K562 (cell line): ENCODE data around the gene NRXN2. TPM values are rescaled to one million over a fixed set of nuclear protein-coding genes. Genes with fewer than 3 reads are reported as not detected.

Source experiments
- ATAC-seq: fragments of 200-7000 bp; cut with Tn5 transposase; 3 replicates; pipeline ENCODE4 v1.9.1; 2020; ENCODE audit warnings: moderate library complexity
- BruUV-seq: library from RNA; stranded (reverse); fragments of 400-500 nt; replicated peaks from 2 replicates; lab custom pipeline; 2021; lab: Mats Ljungman, UMichigan
- CTCF ChIA-PET: fragments of 300-600 bp; formaldehyde crosslinking; extraction: SDS; loops from one replicate; lab custom pipeline; 2021; ENCODE audit warnings: low intra/inter-chr PET ratio; lab: Yijun Ruan, JAX
- POLR2A ChIA-PET: fragments of 300-600, 350-650 bp; sonication (Branson Sonifier 250); formaldehyde crosslinking; extraction: SDS; loops from one replicate; lab custom pipeline; 2021; ENCODE audit warnings: antibody characterized with exemption, inconsistent platforms; lab: Yijun Ruan, JAX
- DNase-seq, 4 experiments: peaks; one replicate each; pipeline versions ENCODE4 v3.0.0 to v3.0.0-alpha.2; 2011 to 2018; ENCODE audit warnings: low spot score in 3 of 4, mixed read lengths in 3 of 4; ENCODE audit errors: extremely low read depth in 1 of 4
- FAIRE-seq: peaks from 2 replicates; lab custom pipeline; 2011; peaks lifted over from hg19 to GRCh38; lab: Jason Lieb, UNC
- H2AFZ ChIP-seq: 2 replicates; pipeline ENCODE4 v1.6.0; 2011; ENCODE audit warnings: low read depth, low read length, control low read depth, inconsistent platforms
- H3K27ac ChIP-seq: fragments of 200-600 bp; 3 replicates; pipeline ENCODE4 v1.8.0; 2011; ENCODE audit warnings: low read depth, mild to moderate bottlenecking, control low read depth, inconsistent platforms, low read length, moderate library complexity, mixed read lengths; ENCODE audit errors: extremely low read depth
- H3K27me3 ChIP-seq, 2 experiments: fragments of 300-600 bp in 1 of 2; 2 replicates in 1 of 2; 3 replicates in 1 of 2; pipeline versions ENCODE4 v1.6.0 to v1.8.0; 2011; ENCODE audit warnings: inconsistent platforms in 2 of 2, low read length in 2 of 2, mild to moderate bottlenecking in 1 of 2, mixed read lengths in 1 of 2, moderate library complexity in 1 of 2; ENCODE audit not compliant: control insufficient read depth in 2 of 2, insufficient read depth in 2 of 2
- H3K36me3 ChIP-seq: fragments of 300-600 bp; 3 replicates; pipeline ENCODE4 v1.8.0; 2011; ENCODE audit warnings: mild to moderate bottlenecking, low read length, inconsistent platforms; ENCODE audit not compliant: control insufficient read depth, insufficient read depth
- H3K4me1 ChIP-seq, 2 experiments: fragments of 200-600 bp in 1 of 2; replicated peaks in 1 of 2; 2 replicates in 1 of 2; 3 replicates in 1 of 2; pipeline versions ENCODE4 v1.5.1 to v1.8.0; 2011; ENCODE audit warnings: inconsistent platforms in 2 of 2, low read length in 2 of 2, mild to moderate bottlenecking in 1 of 2, mixed read lengths in 1 of 2, moderate library complexity in 1 of 2; ENCODE audit not compliant: control insufficient read depth in 2 of 2, insufficient read depth in 2 of 2
- H3K4me2 ChIP-seq: 2 replicates; pipeline ENCODE4 v1.6.1; 2011; ENCODE audit warnings: low read length, control low read depth, inconsistent platforms, mixed read lengths; ENCODE audit not compliant: insufficient read depth
- H3K4me3 ChIP-seq: fragments of 200-600 bp; sonication (generic), shearing (Covaris generic); 2 replicates; pipeline ENCODE4 v1.5.1; 2016; ENCODE audit warnings: control low read depth, inconsistent platforms
- H3K79me2 ChIP-seq: fragments of 200-600 bp; 3 replicates; pipeline ENCODE4 v1.8.0; 2011; ENCODE audit warnings: low read length, inconsistent platforms; ENCODE audit not compliant: control insufficient read depth, insufficient read depth
- H3K9ac ChIP-seq, 2 experiments: 2 replicates each; pipeline versions ENCODE4 v1.6.0 to v1.6.1; 2011; ENCODE audit warnings: low read depth in 2 of 2, low read length in 2 of 2, control low read depth in 1 of 2, inconsistent platforms in 1 of 2, mild to moderate bottlenecking in 1 of 2, mixed read lengths in 1 of 2; ENCODE audit not compliant: insufficient read depth in 1 of 2
- H3K9me1 ChIP-seq: one replicate; pipeline ENCODE4 v1.6.0; 2011; ENCODE audit warnings: inconsistent platforms, mild to moderate bottlenecking, low read length, moderate library complexity; ENCODE audit not compliant: control insufficient read depth, insufficient read depth
- H3K9me3 ChIP-seq: replicated peaks from 2 replicates; pipeline ENCODE4 v1.5.1; 2011; ENCODE audit warnings: low read depth, low read length, inconsistent platforms; ENCODE audit not compliant: control insufficient read depth, insufficient read depth
- H4K20me1 ChIP-seq: replicated peaks from 2 replicates; pipeline ENCODE4 v1.6.1; 2011; ENCODE audit warnings: low read length, inconsistent platforms, mixed read lengths; ENCODE audit not compliant: control insufficient read depth, insufficient read depth
- CTBP1 ChIP-seq: fragments of 450-650 bp; IDR thresholded peaks from 2 replicates; pipeline ENCODE4 v1.6.1; 2016; ENCODE audit warnings: borderline replicate concordance
- FOXJ2 ChIP-seq: fragments of 200-800 bp; sonication (Bioruptor generic); IDR thresholded peaks from 2 replicates; pipeline ENCODE4 v1.6.1; 2016; ENCODE audit warnings: missing genetic modification characterization, missing compliant biosample characterization
- MAX ChIP-seq: sonication (generic); formaldehyde crosslinking; IDR thresholded peaks from 2 replicates; pipeline ENCODE4 v1.9.0; 2022; ENCODE audit warnings: mild to moderate bottlenecking, missing genetic modification reagents
- PHF8 ChIP-seq: fragments of 200-600 bp; sonication (generic); IDR thresholded peaks from 2 replicates; pipeline ENCODE4 v1.6.1; 2012; ENCODE audit warnings: mixed run types, mild to moderate bottlenecking, inconsistent platforms, low read length, moderate library complexity, borderline replicate concordance
- SRSF1 ChIP-seq: fragments of 200-400 bp; formaldehyde crosslinking; IDR thresholded peaks from 2 replicates; pipeline ENCODE4 v1.6.1; 2017; ENCODE audit warnings: mild to moderate bottlenecking, low read depth, low read length, moderate library complexity
- ZNF143 ChIP-seq: sonication (generic); formaldehyde crosslinking; IDR thresholded peaks from 2 replicates; pipeline ENCODE4 v1.9.0; 2022; ENCODE audit warnings: mild to moderate bottlenecking, missing genetic modification reagents
- ZNF232 ChIP-seq: sonication (generic); formaldehyde crosslinking; IDR thresholded peaks from 2 replicates; pipeline ENCODE4 v1.8.0; 2022; ENCODE audit warnings: mild to moderate bottlenecking, missing genetic modification reagents
- WGBS: fragments of 100-300 bp; shearing (Covaris generic); methylation state at CpG from one replicate; pipeline ENCODE4 v1.1.6; 2016; ENCODE audit warnings: low coverage, mixed read lengths; ENCODE audit not compliant: insufficient coverage; ENCODE audit errors: missing lambda C conversion rate; 5-methylcytosine and 5-hydroxymethylcytosine counted together
- in situ Hi-C: fragments of 300-500 bp; cut with MboI; formaldehyde crosslinking; loops from 4 replicates; pipeline ENCODE4 v1.15.0; 2018; ENCODE audit warnings: inconsistent platforms, mixed read lengths
- intact Hi-C: fragments of 100-400 bp; cut with micrococcal nuclease; formaldehyde crosslinking; loops from 2 replicates; pipeline ENCODE4 v1.14.2; 2022
- polyA plus RNA-seq, 8 experiments: library from polyadenylated mRNA; depleted of rRNA in 4 of 8; stranded (reverse) in 5 of 8; unstranded in 3 of 8; fragments of >200 nt; fragmentation: Nextera tagmentation in 2 of 8; fragmentation: Illumina TruSeq in 1 of 8; extraction: Ambion mirVana in 2 of 8; extraction: Trizol in 1 of 8; gene quantifications; 2 replicates each; pipeline versions ENCODE4 v1.2.1 to v1.2.3, GENCODE V29; 2011 to 2014; ENCODE audit warnings: inconsistent platforms in 1 of 8, missing spikeins in 1 of 8
- total RNA-seq, 7 experiments: library from RNA; depleted of rRNA in 6 of 7; stranded (reverse); fragments of >200 nt in 6 of 7; fragmentation: Illumina TruSeq in 2 of 7; extraction: Trizol in 2 of 7; gene quantifications; 2 replicates each; pipeline versions ENCODE4 v1.2.1 to v1.2.3, GENCODE V29; 2011 to 2021; ENCODE audit warnings: low replicate concordance in 1 of 7

The NRXN2 gene
- total and polyA plus RNA-seq, 9 of the 15 experiments (the other 6 are each of a cell fraction or from before 2014, with no cell fraction given): 0.07 to 0.47 (median 0.15) TPM; not detected in 4

GRCh38 chr11:64723907-64724862, 1.2 kb upstream of the NRXN2 start:
- Histone ChIP-seq H3K27me3 (peaks cover 4 to 22% of the 10 kb centered on the region in 2 experiments; a peak in 4 of 5 replicates), H3K27ac (no peak overlapping the region), H3K36me3 (no peaks in the 10 kb centered on the region), H4K20me1 (peaks cover 10% of the 10 kb centered on the region), H3K9ac (peak overlapping the region in 1 of 2 experiments; percentile 85; a peak in 1 of 4 replicates), H3K9me1 (no peaks in the 10 kb centered on the region), H3K9me3 (no peaks in the 10 kb centered on the region), H3K4me1 (peaks cover 0 to 25% of the 10 kb centered on the region in 2 experiments; a peak in 3 of 5 replicates), H2AFZ (no peak overlapping the region), H3K79me2 (no peaks in the 10 kb centered on the region), H3K4me2 (no peak overlapping the region), H3K4me3 (no peak overlapping the region)
- DNase-seq: no peak
- POLR2A ChIA-PET: interaction anchor here (0.6 kb wide), 1 partner anchor 13 kb away, joined by 3 read pairs; no protein-coding TSS in a partner anchor
- CTCF ChIA-PET: interaction anchor here (0.6 to 1.1 kb wide), 4 partner anchors 35 to 311 kb away, joined by 3 to 4 read pairs (median 3); no protein-coding TSS in a partner anchor
- in situ Hi-C loops (no loop called here), intact Hi-C loops (loop anchor here (1.0 to 10.0 kb wide), 2 partner anchors 36 to 69 kb away; no protein-coding TSS in a partner anchor)
- no peak for ATAC-seq
- TF ChIP-seq CTBP1: no peak
- no peak for TF ChIP-seq SRSF1
- no peak for TF ChIP-seq FOXJ2 (tag)
- TF ChIP-seq ZNF143 (CRISPR knock-in tag): 0 out of 2 replicates have a peak, but pooled peaks have one; percentile 12
- peak; percentile 33; the same call in 1 of the 2 replicates for TF ChIP-seq MAX (CRISPR knock-in tag)
- TF ChIP-seq ZNF232 (CRISPR knock-in tag): no peak
- no peak for TF ChIP-seq PHF8
- no peak for FAIRE-seq
- WGBS: 23% methylated on average over 9 of the region's 9 CpGs
- BruUV-seq: no TSS peak
